Mammary epithelial cell (primary cell): ENCODE measurements around the gene SYNRG.

Experiments used
- EZH2 ChIP-seq: IDR thresholded peaks from 2 replicates; pipeline ENCODE4 v1.6.1; 2012; ENCODE audit warnings: low read length, inconsistent platforms, borderline replicate concordance
- TF ChIP-seq, protein P1 (sequence below), 2 donors: IDR thresholded peaks in 1 of 2; conservative IDR thresholded peaks in 1 of 2; 2 replicates each; pipeline ENCODE4 v1.5.1; 2011 to 2012; ENCODE audit warnings: inconsistent platforms in 2 of 2, low read length in 2 of 2, mild to moderate bottlenecking in 2 of 2, control low read depth in 1 of 2, low read depth in 1 of 2; ENCODE audit not compliant: insufficient read depth in 1 of 2; ENCODE audit errors: extremely low read depth in 1 of 2

DNA sequence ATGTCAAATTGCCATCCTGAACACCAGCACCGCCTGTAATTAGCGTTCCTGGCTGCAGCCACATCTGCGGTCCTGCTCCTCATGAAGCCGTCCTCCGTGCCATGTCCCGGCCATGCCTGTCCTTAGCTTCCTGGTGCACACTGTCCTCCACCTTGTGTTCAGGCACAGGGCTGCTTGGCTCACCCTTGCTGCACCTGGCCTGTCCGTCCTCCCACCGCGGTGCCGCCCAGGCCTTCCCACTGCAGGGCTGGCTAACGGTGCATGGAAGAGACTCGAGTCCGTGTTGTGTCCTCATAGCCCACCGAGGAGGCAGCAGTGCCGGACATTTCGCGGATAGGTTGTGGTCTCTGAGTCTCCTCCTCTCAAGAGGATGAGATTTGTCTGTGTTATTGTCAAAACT, 99.2 kb downstream of the SYNRG start:
- TF ChIP-seq, protein P1, sequence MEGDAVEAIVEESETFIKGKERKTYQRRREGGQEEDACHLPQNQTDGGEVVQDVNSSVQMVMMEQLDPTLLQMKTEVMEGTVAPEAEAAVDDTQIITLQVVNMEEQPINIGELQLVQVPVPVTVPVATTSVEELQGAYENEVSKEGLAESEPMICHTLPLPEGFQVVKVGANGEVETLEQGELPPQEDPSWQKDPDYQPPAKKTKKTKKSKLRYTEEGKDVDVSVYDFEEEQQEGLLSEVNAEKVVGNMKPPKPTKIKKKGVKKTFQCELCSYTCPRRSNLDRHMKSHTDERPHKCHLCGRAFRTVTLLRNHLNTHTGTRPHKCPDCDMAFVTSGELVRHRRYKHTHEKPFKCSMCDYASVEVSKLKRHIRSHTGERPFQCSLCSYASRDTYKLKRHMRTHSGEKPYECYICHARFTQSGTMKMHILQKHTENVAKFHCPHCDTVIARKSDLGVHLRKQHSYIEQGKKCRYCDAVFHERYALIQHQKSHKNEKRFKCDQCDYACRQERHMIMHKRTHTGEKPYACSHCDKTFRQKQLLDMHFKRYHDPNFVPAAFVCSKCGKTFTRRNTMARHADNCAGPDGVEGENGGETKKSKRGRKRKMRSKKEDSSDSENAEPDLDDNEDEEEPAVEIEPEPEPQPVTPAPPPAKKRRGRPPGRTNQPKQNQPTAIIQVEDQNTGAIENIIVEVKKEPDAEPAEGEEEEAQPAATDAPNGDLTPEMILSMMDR (conservative IDR thresholded peaks at IDR 0.05 in 1 of 2, IDR thresholded peaks at IDR 0.05 in 1 of 2; ENCODE audit: extremely low read depth in 1 of 2, insufficient read depth in 1 of 2, low read depth in 1 of 2, low read length in 2 of 2), result no peak
- no peak for TF ChIP-seq EZH2
